ENCODE measurements around the gene ATP8A2.

Gene ATP8A2

GRCh38 chr13:25729201-25729600 is 357.4 kb downstream of the ATP8A2 start:
- no peak for DNase-seq (ENCODE audit: low read depth in 2 of 2)

GRCh38 chr13:25731037-25731436 is 359.3 kb downstream of the ATP8A2 start:
- no peak for DNase-seq (ENCODE audit: low read depth in 2 of 2)

DNA sequence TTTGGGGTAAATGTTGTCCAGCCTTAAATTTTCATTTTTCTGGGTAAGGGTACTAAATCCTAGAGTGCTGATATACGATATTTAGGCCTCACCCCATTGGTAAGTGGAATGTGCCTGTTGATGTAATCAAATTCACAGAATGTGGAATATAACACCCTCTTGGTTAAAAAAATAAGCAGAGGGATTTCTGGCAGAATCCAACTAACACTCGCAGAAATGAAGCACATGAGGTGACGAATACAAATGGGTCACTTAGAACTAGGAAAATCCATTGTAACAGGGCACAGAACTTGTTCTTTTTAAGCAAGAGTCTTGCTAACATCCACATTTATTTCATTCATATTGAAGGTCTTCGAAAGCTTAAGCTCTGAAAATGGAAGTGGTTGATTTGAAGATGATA is 359.8 kb downstream of the ATP8A2 start:
- DNase-seq (ENCODE audit: low read depth in 2 of 2): no peak

- no peak for DNase-seq (ENCODE audit: low read depth in 2 of 2)
These were observed 360.5 kb downstream of the ATP8A2 start for GRCh38 chr13:25732111-25732865.

GRCh38 chr13:25733001-25733491 is 361.3 kb downstream of the ATP8A2 start:
- DNase-seq (ENCODE audit: low read depth in 2 of 2): no peak

- no peak for DNase-seq (ENCODE audit: low read depth in 2 of 2)
These were observed 362.1 kb downstream of the ATP8A2 start for GRCh38 chr13:25733696-25734435.

- DNase-seq (ENCODE audit: low read depth in 2 of 2): no peak
These were observed 366.8 kb downstream of the ATP8A2 start for GRCh38 chr13:25738342-25739196.

DNA sequence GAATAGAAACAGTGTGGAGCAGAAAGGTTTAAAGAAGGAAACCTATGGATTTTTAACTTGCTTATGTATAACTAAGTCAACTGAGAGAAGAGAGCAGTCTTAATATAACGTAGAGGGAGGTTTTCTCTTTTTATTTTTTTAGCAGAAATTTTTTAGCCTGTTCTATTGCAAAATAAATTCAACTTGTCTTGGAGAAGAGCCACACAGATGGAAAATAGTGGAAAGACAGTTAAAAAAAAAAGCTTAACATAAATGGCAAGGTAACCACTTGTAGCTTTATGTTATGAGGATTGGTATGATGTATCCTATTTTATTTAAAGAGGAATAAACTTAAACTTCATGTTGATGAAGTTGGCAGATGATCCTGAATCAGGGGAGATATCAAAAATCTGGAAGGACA is 367.6 kb downstream of the ATP8A2 start:
- DNase-seq (ENCODE audit: low read depth in 2 of 2): no peak

GRCh38 chr13:25741796-25742195 is 370.0 kb downstream of the ATP8A2 start:
- no peak for DNase-seq (ENCODE audit: low read depth in 2 of 2)

GRCh38 chr13:25742220-25742619 is 370.4 kb downstream of the ATP8A2 start:
- DNase-seq (ENCODE audit: low read depth in 2 of 2): no peak

DNA sequence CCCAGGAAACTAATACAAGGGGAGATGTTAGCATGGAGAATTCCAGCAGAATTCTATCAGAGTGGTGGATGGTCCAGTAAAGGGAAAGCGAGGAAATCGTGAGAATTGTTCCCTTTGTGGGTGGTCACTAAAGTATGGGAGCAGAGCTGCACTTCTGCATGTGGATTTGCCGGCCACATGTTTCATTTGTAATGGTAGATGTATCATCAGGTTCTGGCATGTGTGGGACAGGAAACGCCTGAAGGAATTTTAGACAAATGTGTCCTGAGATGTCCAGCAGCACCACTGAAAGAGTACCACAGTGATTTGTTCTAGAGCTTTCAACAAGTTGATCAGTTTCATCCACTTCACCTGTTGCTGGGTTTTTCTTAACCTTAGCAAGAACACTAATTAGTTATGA is 371.6 kb downstream of the ATP8A2 start:
- DNase-seq (ENCODE audit: low read depth in 2 of 2): no peak

DNA sequence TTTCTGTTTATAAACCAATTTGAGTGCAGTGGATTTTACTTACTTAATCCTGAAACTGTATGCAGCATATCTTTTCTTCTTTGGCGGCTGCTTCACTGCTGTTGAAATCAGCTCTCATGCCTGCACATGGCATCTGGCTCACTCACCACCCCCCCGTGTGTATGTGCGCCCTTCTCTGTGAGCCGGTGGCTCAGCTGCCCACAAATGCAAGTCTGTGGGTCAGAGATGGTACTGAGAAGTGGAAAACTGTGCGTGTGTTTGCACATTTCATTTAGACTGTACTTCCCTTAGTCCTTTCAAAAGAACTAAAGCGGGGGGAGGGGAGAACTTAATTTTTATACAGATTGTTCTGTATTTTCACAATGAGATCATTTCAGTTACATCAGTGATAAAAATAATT is 372.4 kb downstream of the ATP8A2 start:
- DNase-seq (ENCODE audit: low read depth in 2 of 2): no peak

DNA sequence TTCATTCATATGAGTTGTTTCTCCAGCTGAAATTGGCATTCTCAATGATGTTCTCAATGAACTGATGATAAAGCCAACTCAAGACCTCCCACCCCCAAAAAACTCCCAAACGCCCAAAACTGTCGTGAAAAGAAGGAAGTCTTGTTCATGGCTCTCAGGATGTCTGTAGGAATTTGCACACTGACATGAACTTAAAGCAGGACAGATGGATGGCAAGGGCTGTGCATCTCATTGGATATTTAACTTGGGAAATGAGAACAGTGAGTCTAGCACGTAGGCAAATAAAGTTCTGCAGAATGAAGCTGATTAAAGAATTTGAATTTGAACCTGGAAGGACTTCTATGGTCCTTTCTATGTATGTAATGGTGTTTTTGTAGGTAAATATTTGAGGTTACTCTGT is 374.4 kb downstream of the ATP8A2 start:
- no peak for DNase-seq (ENCODE audit: low read depth in 2 of 2)

DNA sequence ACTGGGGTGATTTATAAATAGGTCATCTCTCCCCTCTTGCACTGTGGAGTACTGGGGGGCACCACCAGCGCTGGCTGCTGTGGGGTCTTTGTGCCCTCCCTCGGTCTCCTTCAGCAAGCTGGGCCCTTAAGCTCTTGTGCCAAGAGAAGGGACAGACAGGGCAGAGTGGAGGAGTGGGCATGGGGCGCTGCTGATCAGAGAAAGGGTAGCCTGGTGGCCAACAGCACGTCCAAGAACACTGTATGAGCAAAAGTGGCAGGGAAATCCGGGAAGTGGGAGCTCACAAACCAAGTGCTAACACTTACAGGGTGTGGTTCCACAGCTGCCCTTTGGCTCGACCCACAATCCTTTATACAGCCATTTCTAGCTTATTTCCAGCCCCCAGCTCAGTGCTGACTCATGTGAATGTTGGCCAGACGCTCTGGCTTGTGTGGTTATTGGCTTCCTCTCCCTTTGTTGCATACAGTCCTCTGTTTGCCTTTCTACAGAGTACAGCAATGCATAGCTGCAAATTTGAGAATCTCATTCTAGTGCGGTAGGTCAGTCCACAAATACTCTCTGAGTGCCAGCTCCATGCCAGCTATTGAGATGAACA is 381.3 kb downstream of the ATP8A2 start:
- DNase-seq (ENCODE audit: low read depth in 2 of 2): no peak

GRCh38 chr13:25753976-25754375 is 382.2 kb downstream of the ATP8A2 start:
- no peak for DNase-seq (ENCODE audit: low read depth in 2 of 2)

DNA sequence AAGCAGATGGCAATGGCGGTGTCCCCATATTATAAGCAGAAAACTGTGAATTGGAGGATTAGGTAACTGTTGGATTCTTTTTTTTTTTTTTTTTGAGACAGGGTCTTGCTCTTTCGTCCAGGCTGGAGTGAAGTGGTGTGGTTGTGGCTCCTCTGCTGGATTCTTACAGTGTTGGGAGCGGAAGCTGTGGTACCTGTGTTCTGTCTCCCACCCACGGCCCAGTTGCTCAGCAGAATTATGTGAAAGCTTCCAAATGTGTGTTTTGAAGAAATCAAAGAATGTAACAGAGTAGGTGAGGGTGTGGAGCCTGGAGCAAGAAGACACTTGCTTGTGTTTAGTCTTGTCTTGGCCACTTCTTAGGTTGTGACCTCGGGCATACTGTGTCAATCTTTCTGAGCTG is 384.5 kb downstream of the ATP8A2 start:
- DNase-seq (ENCODE audit: low read depth in 2 of 2): no peak

DNA sequence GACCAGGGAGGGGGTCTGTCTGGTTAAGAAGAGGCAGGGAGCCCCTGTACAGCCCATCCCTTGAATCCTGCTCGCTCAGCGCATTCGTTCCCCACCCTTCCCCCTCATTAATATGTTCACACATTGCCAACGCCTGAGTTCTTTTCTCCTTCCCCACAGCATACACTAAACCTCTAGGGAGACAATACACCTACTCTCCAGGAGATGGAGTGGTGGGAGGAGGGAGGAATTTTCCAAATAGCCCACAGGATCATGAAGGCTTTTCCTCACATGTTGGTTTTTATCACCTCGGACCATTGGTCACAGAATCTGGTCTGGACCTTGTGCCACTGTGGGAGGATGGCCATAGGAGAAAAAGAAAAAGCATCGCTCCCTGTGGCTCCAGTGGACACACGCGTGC is 385.1 kb downstream of the ATP8A2 start:
- DNase-seq (ENCODE audit: low read depth in 2 of 2): no peak

- no peak for DNase-seq (ENCODE audit: low read depth in 2 of 2)
These were observed 389.3 kb downstream of the ATP8A2 start for GRCh38 chr13:25761041-25761440.

DNA sequence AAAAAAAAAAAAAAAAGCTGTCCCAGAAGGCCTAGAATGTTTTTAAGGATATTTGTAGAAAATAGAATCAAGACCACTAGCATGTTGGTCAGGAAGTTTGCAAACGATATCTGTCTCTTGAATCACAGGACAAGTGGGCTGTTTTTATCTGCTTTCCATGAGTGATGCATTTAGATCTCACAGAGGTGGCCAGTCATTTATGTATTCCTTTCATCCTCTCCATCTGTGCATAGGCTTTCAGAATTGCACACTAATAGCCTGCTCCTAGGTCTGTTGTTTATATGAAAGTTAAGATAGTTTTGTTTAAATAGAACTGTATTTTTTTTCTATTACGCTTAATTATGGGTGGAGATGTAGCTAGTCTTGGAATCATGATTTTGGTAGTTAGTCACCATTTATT is 390.5 kb downstream of the ATP8A2 start:
- DNase-seq (ENCODE audit: low read depth in 2 of 2): no peak

DNA sequence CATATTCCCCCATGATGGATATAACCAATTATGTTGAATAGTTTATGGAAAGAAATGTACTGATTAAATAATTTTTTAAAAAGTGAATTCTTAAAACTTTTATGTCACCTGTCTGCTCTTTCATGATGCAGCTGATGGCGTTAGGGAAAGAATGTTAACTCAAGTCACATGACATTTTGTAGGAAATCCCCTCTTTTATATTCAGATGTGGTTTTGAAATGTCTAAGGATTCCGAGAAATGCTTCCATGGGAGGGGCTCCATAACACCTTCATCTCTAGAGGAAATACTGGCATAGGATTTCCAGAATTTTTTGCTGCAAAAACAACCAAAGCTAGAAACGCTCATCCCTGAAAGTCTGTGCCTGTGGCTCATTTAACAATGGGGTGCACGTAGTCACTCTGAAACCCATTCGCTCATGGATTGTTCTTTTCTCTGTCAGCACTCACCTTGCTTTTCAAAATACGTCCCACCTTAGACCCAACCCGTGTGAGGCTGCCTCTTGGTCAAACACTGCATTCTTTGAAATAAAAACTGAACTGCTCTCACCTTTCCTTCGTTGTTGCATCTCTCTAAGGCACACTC is 391.1 kb downstream of the ATP8A2 start:
- DNase-seq (ENCODE audit: low read depth in 2 of 2): no peak

DNA sequence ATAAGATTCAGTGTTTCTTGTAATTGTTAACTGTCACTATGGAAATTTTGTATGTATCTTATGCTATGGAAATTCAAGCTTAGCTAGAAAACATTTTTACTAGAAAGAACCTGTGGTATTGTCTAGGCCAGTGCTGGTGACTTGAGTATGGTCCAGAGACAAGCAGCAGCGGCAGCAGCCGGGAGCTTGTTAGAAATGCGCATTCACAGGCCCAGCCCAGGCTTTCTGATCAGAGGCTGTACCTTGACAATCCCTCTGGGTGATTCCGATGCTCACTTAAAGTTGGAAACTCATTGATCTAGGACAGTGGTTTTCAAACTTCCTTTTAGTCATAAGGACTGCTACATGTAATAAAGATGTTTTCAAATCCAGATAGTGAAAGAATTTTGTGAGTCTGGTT is 392.6 kb downstream of the ATP8A2 start:
- no peak for DNase-seq (ENCODE audit: low read depth in 2 of 2)

- no peak for DNase-seq (ENCODE audit: low read depth in 2 of 2)
These were observed 393.5 kb downstream of the ATP8A2 start for GRCh38 chr13:25765266-25765665.
